ENCODE data around the gene MARK2. TPM values are rescaled to one million over a fixed set of nuclear protein-coding genes. Genes with fewer than 3 reads are reported as not detected.
A peak's percentile ranks its signal among the peaks of the same experiment; 100 is the strongest.

The MARK2 gene
- total RNA-seq, 1 experiment from 2014 or later = 39.8 TPM

DNA sequence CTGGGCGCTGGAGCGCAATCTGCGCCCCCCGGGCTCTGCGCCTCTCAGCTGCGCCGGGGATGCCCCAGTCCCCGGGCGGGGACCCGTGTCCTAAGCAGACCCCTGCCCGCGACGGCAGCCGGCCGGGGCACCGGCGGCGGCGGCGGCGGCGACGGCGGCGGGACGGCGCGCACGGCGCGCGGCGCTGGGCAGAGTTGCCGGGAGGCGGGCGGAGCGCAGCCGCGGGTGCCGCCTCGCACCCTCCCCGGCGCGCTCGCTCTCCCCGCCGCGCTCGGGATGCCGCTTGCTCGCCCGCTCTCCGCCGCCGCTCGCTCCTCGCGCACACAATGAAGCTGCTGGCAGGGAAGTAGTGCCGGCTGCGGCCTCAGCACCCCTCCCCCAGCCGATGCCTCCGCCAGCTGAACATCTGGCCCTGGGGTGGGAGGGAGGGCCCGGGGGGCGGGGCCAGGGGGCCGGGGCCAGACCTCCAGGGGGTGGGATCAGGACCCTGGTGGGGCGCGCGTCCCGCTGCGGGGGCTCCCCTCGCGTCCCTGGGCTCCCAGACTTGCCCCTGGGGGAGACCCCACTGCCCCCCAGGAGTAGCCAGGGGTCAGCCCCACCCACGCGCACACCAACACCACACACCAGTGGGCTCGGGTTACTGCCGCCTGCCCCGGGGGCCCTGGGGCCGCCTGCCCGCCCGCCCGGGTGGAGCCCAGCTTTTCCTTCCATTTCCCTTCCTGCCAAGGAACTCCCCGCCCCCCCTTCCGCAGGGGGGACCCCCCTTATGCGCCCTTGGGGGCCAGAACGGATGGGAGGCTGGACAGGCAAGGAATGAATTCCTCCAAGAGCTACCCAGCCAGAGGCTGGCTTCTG is 78.2 kb downstream of the MARK2 start, which contains the start of gene RCOR2:
TSS of gene RCOR2 (minus strand) at position 328 of the 855 bp plus-strand sequence. CDS start 708 bp downstream, outside the sequence.
- no peaks in the 10 kb centered on the region for H3K9me3 Mint-ChIP-seq (ENCODE audit: unreplicated experiment)
- peak; percentile 57 for DNase-seq (ENCODE audit: unreplicated experiment)
- H3K27ac Mint-ChIP-seq (ENCODE audit: low read depth, unreplicated experiment) = no peak within 1 kb of the TSS
- intact Hi-C loops (cut with micrococcal nuclease) = no loop called here
- H3K4me1 Mint-ChIP-seq (ENCODE audit: insufficient read depth, unreplicated experiment) = peaks cover 6% of the 10 kb centered on the region
- CTCF ChIA-PET = interaction anchor here (0.6 to 1.4 kb wide), 5 partner anchors 10 to 361 kb away, joined by 3 to 5 read pairs (median 4); partner anchors contain the start of gene NAA40
- TF ChIP-seq CTCF (IDR thresholded peaks at IDR 0.05; ENCODE audit: unreplicated experiment) = no peak
- H3K4me3 Mint-ChIP-seq (ENCODE audit: unreplicated experiment) = peak within 1 kb of the TSS; percentile 70
- POLR2A ChIA-PET = no interaction called here
- BruUV-seq (replicated peaks) = no TSS peak
- no peaks in the 10 kb centered on the region for H3K27me3 Mint-ChIP-seq (ENCODE audit: insufficient read depth, unreplicated experiment)
- H3K36me3 Mint-ChIP-seq (ENCODE audit: insufficient read depth, unreplicated experiment) = peaks cover 7% of the 10 kb centered on the region

DNA sequence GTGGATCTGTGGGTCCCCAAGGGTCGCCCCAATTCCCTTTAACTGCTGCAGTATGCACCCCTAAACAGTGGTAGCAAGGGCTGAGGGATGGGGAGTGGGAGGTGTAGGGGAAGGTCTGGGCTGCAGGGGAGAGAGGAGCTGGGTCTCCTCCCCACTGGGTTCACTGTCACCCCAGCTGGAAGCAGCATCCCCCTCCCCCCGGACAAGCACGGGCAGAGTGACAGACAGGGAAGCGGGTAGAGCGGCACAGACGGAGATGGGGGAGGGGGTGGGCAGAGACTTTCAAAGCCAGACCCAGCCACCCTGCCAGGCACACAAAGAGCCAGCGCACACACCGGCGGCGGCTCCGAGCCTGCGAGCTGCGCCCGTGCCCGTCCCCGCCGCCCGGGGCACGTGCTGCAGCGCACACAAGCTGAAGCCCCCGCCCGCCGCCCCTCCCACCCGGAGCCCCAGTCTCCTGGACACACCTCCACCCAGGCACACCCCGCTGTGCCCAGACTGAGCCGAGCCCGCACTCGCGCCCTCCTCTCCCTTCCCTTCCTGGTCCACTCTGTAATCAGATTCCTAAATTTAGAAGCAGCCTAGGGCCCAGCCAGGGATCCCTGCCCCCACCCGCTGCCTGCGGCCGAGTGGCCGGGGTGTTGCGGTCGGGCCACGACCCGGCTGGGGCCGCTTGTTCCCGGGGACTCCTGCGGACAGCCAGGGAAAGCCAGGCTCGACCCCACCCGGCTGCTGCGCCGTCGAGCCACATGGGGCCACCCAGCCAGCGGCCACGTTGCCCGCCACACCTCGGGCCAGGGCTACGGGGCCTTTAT is 79.0 kb downstream of the MARK2 start:
- DNase-seq (ENCODE audit: unreplicated experiment) = peak; percentile 23
- H3K9me3 Mint-ChIP-seq (ENCODE audit: unreplicated experiment) = no peaks in the 10 kb centered on the region
- peak overlapping the region; percentile 15 for H3K4me3 Mint-ChIP-seq (ENCODE audit: unreplicated experiment)
- no peak for TF ChIP-seq CTCF (IDR thresholded peaks at IDR 0.05; ENCODE audit: unreplicated experiment)
- CTCF ChIA-PET = interaction anchor here (0.6 to 1.4 kb wide), 5 partner anchors 11 to 362 kb away, joined by 3 to 5 read pairs (median 4); no protein-coding TSS in a partner anchor
- H3K27ac Mint-ChIP-seq (ENCODE audit: low read depth, unreplicated experiment) = no peak overlapping the region
- peaks cover 6% of the 10 kb centered on the region for H3K4me1 Mint-ChIP-seq (ENCODE audit: insufficient read depth, unreplicated experiment)
- no TSS peak for BruUV-seq (replicated peaks)
- no peaks in the 10 kb centered on the region for H3K27me3 Mint-ChIP-seq (ENCODE audit: insufficient read depth, unreplicated experiment)
- POLR2A ChIA-PET = interaction anchor here (0.5 kb wide), 1 partner anchor 1377 kb away, joined by 3 read pairs; no protein-coding TSS in a partner anchor
- intact Hi-C loops (cut with micrococcal nuclease) = no loop called here
- H3K36me3 Mint-ChIP-seq (ENCODE audit: insufficient read depth, unreplicated experiment) = no peaks in the 10 kb centered on the region

GRCh38 chr11:63918507-63919191 is 79.7 kb downstream of the MARK2 start:
- no TSS peak for BruUV-seq (replicated peaks)
- no peak for TF ChIP-seq CTCF (IDR thresholded peaks at IDR 0.05; ENCODE audit: unreplicated experiment)
- CTCF ChIA-PET = interaction anchor here (1.4 kb wide), 1 partner anchor 12 kb away, joined by 5 read pairs; no protein-coding TSS in a partner anchor
- POLR2A ChIA-PET = no interaction called here
- Mint-ChIP-seq H3K4me3 (ENCODE audit: unreplicated experiment) (peak overlapping the region; percentile 15), H3K36me3 (ENCODE audit: insufficient read depth, unreplicated experiment) (no peaks in the 10 kb centered on the region), H3K4me1 (ENCODE audit: insufficient read depth, unreplicated experiment) (peaks cover 6% of the 10 kb centered on the region), H3K27me3 (ENCODE audit: insufficient read depth, unreplicated experiment) (no peaks in the 10 kb centered on the region), H3K27ac (ENCODE audit: low read depth, unreplicated experiment) (no peak overlapping the region), H3K9me3 (ENCODE audit: unreplicated experiment) (no peaks in the 10 kb centered on the region)
- no peak for DNase-seq (ENCODE audit: unreplicated experiment)
- intact Hi-C loops (cut with micrococcal nuclease) = no loop called here

Data from MCF 10A (cell line).